GM19193 (cell line): ENCODE results near the gene TSPAN5.

Experiments
- POLR2A ChIP-seq: IDR thresholded peaks from 4 replicates; pipeline ENCODE4 v1.6.1; 2011; ENCODE audit not compliant: insufficient read depth, insufficient read length; ENCODE audit errors: extremely low read depth

Gene TSPAN5

DNA sequence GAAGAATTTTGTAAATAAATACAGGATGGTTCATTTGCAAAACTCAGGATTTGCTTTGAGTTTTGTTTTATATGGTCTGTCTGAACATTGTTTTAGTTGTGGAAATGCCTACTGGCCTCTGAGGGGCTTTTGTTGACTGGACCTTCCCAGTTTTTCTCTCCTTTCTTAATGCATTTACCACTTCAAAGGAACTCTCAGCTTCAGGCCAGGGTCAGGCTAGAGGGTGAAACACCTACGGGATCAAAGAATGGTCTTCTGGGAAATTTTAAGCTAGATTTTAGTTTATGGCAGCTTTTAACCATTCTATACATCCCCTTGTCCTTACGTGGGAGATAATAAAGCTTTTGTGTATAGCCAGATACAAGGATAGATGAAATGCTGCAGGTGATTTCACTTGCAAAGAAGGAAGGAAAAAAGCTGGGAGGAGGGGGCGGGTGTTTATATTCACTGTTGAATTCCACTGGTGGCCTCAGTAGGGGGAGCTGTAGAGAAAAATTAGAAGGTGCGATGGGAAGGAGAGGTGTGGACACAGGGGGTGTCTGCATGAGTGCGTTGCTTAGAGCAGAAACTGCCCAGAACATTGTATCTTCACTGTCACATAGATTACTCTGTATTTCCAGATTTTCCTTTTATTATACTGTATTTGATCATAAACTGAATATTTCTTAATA, 151.8 kb downstream of the TSPAN5 start:
- TF ChIP-seq POLR2A, result no peak

DNA sequence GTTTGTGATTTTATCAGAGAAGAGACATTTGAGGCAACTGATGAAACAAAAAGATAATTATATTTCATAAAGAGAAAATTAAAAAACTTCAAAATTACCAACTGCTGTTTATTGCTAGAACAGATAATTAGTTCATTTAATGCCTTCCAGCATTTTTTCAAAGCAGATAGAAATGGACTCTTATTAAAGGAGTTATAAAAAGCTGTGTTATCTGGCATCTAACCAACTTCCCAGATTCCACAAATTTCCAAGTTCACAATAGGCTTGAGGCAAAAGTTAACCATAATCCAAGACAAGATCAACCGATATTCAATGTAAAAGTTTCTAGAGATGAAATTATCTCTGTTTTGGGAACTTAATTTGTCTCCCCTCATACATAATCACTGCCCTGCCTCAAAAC, 152.4 kb downstream of the TSPAN5 start:
- no peak for TF ChIP-seq POLR2A

DNA sequence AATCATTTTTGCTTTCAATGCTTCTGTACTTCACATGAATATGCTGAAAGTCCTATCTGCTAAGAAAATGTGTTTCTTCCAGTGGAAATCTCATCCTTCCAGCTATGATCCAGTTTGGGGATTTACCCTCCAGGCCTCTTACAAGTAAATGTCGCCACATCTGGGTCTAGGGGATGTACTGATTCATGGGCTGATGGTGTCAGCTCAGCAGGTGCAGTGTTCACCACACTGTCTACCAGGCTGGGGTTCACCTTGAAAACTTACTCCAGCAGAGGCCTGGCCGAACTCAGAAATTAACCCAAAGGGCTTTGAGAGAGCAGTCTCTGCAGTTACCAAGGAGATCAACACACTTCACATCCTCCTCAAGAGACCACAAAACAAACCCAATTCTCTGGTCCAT, 154.3 kb downstream of the TSPAN5 start:
- no peak for TF ChIP-seq POLR2A

DNA sequence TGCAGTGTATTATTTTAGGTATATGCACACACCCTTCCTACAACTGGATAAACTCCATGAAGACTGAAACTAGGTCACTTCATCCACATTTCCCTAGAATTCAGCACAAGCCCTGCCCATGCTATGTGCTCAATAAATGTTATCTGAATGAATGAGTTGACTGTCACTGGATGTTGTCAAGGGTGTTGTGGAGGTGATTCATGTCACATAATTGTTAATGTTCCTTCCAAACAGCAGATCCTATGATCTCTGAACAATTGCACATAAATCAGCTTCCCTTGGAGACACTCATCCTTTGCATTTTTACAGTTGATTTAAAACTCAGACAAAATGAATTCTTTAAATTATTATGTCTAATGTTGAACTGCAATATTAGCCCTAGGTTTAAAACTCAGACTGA, 154.7 kb downstream of the TSPAN5 start:
- TF ChIP-seq POLR2A, result no peak

DNA sequence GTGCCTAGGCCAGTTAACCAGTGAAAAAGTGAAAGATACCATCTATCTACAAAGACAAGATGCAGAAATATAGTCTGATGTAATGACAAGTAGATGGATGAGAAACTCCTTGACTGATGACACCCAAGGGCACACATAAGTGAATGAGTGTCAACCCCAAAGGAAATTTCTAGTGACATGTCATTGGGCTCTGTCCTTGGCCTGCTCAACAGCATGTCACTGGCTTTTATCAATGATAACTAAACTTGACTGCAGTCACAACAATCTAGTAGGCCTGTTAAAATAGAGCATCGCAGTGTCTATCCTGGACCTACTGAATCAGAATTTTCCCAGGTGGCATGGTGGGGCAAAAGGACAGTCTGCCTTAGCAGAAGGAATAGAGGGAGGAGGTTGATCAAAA, 155.8 kb downstream of the TSPAN5 start:
- TF ChIP-seq POLR2A, result no peak

DNA sequence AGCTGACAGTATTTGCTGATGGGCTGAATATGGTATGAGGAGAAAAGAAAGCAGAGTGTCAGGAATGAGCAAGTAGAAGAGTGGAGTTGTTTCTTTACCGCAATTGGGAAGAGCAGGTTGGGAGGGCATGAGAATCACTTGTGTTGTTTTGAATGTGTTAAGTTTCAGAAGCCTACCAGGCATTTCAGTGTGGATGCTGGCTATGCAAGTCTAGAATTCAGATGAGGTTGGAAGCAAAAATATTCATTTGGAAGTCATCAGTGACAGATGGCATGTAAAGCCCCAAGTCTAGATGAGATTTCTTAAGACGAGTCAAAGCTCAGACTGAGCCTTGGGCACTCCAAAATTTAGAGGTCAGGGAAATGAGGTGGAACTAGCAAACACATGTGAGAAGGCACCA, 156.4 kb downstream of the TSPAN5 start:
- TF ChIP-seq POLR2A, result no peak

DNA sequence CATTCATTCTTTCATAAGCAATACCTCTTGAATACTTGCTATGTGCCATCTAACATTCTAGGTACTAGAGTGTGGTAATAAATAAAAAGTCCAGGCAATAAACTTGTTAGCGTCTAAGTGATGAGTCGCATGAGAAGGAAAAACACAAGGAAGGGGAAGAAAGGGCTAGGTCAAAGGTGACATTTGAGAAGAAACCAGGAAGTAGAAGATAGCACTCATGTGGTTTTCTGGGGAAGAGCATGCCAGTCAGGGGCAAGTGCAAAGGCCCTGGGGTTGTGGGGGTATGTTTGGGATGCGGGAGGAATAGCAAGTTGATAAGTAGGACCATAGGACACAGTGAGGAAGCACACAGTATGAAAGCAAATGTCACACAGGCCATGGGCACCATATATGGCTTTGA, 157.0 kb downstream of the TSPAN5 start:
- no peak for TF ChIP-seq POLR2A

DNA sequence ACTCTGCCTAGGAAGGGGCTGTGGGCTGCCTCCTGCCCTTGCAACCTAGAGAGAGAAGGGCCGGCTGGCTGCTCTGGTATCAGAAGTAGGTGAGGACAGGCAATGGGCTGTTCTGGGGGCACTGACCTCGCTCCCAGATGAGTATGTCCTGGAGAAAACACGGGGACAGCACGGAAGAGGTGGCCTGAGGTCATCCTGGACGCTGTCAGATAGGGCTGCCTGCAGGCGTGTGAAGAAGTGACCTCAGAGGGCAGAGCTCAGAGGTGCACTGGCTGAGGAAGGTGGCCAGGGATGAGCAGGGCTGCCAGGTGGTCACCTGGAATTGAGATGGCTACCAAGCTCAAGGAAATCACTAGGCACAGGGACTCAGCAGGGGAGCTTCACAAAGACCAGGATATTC, 159.6 kb downstream of the TSPAN5 start:
- no peak for TF ChIP-seq POLR2A

DNA sequence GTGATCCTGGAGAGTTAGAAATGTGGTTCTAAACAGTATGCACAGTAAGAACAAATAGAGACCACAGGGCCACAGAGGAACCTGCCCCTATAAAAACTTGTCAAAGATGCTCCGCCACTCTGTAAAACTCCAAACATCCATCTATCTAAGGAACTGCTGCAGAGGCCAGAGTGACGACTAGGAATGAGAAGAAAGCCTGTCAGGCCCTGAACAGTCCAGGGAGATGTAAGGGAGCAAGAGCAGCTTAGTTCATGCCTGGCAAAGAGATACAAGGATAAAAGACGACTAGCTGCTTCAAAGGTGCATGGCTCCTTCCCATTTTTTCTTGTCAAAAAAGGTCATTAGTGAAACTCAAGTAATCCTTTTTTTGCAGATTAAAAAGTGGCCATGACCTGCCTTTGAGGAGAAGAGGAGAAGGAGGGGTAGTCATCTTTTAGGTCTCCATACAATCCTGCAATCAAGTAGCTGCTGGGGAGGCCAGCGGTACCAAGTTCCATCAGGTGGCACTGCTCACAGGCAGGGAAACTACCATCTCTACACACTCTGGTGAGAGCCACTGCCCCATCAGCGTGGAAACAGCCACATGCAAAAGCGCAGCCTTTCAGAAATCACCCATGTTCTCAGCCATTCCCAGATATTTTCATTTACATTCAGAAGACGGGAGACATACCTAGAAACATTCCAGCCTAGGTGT, 162.1 kb downstream of the TSPAN5 start:
- TF ChIP-seq POLR2A, result no peak

DNA sequence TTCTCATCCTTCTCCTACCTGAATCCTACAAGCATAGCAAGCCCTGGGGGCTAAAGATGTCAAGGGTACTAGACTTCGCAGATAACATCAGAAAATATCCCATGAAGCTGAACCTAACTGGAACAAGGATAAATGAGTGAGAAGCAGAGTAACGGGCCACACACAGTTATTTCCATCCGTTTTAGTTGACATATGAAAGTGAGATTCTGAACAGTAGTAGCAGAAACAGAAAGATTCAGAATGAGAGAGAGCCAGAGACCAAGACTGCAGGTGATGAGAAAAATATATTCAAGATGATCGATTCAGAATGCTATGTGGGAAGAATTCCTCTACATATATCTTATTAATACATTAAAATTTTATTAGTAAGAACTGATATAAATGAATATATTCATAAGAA, 165.1 kb downstream of the TSPAN5 start:
- TF ChIP-seq POLR2A, result no peak

DNA sequence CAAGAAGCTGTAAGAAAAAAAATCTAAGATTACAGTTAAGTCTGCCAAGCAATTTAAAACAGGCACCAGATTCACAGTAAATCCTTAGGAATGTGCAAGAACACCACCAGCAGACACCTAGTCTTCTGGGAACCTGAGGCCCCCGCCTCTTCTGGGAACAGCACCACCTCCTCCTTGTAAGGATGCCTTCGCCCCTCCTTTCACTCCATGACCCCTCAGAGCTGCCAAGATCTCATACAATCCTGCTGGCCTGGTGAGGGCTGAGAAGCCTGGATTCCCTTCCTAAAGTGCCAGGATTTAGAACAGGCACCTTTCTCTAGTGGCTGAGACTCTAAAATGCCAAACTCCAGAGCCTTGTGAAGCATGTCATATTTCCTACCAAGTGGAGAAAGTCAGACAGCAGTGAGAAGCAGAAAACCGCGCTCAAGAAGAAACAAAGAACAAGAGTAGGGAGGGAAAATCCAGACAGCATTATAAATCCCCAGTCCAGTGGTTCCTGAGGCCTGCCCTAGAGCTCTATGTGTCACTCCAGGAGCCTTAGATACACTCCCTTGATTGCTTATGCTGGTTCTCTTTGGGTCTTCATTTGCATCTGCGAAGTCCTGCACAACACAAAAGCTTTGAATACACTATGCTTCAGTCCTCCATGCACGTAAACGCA, 166.4 kb downstream of the TSPAN5 start:
- TF ChIP-seq POLR2A, result no peak

DNA sequence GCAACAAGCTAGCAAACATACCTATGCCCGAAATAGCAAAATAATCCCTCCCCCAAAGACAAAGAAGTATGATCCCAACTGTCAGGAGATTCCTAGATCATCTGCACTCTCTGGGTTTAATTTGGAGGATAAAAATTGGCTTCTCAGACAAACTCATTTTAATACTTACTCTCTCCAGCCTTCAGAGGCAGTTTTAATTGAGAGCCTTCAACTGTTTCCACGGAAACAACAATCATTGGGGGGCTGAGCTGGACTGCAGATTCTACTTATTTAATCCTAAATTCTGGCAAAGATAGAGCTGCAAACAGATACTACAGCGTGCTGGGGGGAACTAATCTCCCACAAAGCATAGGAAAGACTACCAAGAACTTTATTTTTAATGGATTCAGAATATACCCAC, 168.2 kb downstream of the TSPAN5 start:
- no peak for TF ChIP-seq POLR2A

DNA sequence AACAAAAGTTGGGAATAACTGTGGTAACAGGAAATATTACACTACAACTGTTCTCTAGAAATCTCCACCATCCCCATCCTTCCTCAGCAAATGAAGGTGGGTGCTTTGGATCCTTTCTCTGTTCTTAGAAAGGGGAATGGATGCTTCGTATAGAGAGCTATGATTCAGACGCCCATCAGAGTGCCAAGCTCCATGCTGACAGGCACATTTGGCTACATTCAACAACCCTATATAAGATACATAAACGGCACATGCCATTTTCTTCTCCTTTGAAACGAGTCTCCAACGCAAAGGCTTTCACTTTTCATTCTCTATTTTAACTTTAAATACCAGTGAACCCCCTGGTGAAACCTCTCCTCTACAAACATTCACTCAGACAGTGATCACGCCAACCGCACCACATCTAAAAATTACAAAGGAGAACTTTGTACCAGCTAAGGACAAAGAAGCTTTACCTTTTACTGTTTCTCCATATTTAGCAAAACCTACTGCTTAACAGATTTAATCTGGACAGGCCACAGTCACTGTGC, 172.5 kb downstream of the TSPAN5 start:
- no peak for TF ChIP-seq POLR2A

DNA sequence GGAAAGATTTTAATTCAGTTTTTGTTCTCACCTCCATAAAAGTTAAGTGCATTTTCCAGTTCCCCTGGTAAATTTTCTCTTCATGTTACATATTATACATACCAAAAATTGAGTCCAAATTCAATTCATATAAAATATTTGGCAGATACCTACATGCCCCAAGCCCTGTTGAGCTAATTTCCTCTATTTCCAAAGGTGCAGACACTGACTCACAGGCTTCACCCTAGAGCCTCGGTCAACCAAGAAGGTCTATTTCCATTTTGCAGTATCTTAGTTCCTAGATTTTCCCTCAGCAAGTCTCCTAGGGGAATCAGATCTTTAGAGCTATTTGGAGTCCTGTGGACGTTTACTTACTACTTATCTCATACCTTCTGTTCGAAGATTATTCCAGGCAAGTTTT, 174.4 kb downstream of the TSPAN5 start:
- no peak for TF ChIP-seq POLR2A

DNA sequence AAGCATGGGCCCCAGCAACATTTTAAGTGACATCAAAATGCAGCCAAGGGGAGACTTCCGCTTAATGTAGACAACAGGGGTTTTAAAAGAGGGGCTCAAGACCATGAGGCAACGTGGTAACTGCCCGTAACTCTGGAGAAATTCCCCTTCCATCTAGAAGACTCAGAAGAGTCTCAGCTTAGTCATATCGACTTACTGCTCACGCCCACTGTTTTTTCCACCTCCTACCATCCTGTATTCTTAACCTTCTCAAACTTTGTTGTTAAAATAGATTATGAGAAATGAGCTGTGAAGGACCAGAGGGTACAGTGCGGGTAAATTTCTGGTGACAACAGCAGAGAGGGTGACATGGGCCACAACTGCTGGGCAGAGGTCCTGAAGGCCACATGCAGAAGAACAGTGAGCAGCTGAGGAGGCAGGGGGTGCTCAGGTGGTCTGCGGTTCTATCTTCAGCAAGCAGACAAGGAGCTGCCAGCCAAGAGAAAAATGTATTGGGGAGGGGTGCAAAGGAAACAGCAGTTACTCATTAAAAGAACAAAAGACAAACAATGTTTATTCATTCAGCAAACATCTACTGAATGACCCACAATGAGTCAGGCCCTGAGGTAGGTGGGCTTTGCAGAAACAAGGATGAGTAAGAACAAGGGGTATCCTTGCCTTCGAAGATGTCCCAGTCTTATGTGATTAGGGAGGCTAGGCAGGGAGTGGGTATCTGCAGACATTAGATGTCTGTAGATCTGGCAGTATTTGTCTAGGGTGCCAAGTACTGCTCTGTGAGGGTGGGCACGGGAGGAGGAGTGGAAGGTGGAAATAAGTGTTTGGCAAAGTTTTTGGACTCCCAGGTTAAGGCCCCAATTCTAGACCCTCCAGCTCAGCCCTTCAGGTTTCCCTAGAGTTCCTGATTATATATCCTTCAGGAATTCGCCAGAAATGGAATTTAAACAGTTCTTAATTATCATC, 175.3 kb downstream of the TSPAN5 start:
- no peak for TF ChIP-seq POLR2A

DNA sequence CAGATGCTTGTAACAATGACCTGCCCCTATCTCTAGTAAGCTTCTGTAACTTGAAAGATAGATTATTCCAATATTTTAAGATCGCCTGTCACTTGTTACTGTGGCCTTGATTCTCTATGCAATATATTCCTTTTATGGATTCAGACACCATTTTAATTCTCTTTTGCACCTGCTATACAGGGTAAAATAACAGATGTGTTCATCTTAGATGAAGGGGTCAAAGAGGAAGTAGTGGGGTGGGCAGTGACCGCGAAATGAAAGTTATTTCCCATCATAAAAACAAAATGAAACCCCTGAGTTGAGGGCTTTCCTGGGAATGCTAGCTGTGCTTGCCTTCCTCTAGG, 175.9 kb downstream of the TSPAN5 start:
- TF ChIP-seq POLR2A, result no peak

DNA sequence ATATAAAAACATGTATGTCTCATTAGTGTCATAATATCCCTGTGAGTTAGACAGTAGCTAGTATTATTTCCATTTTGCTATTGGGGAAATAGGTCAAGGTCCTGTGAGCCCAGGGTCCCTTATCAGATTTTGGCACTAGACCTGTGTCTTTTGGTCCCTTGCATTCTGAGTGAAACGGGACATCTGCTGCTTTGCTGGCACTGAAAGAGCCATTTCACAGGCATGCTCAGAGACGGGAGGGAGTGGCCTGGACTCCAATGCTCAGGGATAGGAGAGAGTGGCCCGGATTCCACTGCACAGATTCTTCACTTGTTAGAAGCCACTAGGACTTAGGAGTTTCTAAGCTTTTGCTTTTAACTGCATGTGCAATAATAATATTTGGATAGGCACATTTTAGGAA, 177.2 kb downstream of the TSPAN5 start:
- TF ChIP-seq POLR2A, result no peak
